GM18520 (cell line): ENCODE measurements around the gene AADAC.
A peak's percentile ranks its signal among the peaks of the same experiment; 100 is the strongest.
"Not testable (repeated sequence)": the region's sequence is repeated elsewhere in the genome, so short reads cannot be mapped to it uniquely, and the experiment has no call there.

Experiments used
- ATAC-seq: cut with Tn5 transposase; IDR thresholded peaks from one replicate; pipeline ENCODE4 v1.9.1; 2021; ENCODE audit not compliant: unreplicated experiment

The AADAC gene

DNA sequence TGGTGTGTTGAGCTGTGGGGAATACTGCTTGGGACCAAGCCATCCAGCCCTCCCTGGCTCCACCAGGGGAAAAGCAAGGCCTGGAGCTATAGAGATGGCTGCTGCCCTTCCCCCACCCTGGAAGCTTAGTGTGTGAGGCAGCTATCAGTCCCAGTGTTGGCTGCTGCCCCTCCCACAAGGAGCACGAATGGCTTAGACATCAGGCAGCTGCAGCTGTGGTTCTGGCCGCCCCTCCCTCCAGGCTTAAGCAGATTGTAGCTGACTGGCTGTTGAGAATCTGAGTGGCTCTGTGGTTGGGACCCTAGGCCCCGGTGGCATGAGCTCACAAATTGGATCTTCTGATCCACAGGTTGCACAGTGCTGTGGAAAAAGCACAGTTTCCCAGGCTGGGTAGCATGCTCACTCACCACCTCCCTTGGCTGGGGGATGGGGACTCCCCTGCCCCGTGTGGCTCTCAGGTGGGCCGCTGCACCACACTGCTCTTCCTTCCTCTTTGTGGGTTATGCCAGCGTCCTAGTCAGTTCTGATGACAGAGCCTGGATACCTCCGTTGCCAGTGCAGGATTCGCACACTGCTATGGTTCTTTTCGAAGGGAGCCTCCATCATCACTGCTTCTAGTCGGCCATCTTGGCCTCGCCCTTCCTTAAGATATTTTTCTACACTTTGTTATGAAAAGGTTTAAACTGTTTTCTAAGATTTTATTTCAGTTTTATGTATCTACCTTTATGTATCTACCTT lies 38.3 kb downstream of the AADAC start:
- ATAC-seq, result no peak

DNA sequence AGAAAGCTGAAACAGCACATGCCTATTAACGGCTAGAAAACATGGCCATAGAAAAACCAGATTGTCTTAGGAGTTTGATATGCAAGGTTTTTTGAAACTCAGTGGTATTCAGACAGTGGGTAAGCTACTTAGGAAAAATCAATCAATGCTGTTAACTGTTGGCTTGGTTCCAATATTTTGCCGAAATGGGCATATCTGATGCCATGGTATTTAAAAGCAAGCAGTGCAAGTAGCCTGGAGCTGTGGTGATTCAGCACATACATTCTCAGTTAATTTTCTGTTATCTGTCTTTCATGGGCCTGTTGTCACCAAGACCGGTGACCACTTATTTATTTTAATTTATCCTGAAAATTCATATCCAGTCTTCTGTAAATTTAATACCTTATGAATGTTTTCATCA lies 42.2 kb downstream of the AADAC start:
- no peak for ATAC-seq

DNA sequence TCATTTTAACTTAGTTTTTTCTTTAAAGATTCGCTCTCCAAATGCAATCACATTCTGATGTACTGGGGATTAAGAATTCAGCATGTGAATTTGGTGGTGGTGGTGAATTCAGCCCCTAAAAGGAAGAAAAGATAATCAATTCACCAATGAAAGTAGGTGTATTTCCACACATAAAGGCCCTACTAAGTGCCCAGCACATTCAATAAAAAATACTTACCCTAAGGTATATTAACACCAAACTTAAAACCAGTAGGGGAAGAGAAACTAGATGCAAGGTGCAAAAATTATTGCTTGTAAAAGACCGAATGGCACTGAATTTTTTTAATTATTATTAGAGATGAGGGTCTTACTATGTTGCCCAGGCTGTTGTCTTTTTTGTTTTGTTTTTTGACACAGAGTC lies 42.7 kb downstream of the AADAC start:
- ATAC-seq, result no peak

DNA sequence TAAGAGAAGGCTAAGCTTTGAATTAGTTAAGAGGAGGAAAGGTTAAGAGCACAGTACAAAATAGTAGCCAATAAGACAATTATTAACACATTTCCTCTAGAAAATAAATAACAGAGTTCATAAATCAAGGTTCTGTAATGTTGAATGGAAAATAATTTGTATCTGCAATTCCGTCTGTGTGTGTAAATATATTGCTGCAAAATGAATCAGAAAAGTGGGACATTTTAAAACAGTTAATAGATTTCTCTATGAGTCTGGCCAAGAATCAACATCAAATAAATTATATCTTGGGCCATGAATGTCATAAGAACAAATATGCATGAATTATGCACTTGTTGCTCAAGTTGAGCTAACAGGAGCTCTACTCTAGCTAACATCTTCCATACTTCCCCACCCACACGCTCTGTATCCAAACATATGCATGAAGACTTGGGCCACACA lies 45.3 kb downstream of the AADAC start:
- no peak for ATAC-seq

DNA sequence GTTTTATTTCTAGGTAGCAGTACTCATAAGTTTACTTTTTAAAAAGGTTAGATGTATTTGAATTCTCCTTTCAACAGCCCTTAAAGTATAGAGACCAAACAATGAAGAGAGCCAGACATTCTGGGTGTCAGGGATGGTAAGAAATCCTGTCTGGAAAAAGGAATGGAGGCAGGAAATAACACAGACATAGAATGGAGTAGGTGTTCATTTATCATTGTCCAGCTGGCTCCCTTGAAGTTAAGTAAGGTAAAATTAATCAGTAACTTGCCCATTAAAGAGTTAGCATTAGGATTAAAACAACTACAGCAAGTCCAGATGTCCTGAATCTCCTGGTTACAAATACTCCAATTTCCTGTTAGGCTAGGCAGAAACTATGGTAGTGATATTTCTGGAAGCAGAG lies 46.0 kb downstream of the AADAC start:
- no peak for ATAC-seq

DNA sequence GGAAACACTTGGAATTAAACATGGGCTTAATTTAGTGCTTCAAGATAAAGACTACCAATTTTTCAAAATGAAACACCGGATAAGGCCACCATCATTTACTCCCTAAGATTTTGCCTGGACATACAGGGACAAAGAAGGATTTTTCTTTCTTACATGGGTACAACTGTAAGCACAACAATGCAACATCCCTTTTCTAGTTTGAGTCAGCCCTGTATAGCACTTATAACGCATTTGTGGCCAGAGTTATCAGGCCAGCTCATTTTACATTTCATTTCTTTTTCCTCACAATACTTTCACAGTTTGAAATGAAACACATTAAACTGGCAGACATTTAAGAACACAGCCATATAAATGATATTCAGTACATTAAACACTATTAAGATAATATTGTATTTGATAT lies 49.7 kb downstream of the AADAC start:
- ATAC-seq, result no peak

DNA sequence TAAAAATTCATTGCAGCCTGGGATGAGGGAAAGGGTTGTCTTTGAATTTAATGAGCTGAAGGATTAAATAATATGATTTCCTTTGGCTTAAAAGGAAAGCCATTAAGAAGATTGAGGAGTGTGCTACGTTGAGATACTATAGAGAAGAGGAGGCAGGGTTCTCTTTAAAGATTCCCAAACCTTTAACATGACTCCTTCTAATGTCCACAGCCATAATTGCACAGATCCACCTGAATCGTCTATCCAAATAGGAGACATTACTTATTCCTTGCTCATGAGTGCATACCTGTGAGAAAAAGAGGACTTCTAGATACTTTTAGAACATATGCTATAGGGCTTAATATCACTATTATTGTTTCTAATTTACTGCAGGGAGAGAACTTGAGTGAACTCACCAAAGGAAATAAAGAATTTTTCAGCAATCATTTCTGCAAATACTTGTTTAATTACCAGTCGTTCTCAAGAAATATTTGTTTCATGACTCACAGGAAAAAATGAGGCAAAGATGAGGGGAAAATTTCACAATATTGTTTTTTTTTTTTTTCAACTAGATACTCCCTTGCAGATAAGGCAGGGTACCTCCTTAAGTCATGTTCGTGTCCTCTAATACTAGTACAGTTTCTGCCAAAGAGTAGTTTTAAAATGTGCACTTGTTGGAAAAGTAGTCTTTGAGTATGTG lies 50.6 kb downstream of the AADAC start:
- ATAC-seq, result no peak

DNA sequence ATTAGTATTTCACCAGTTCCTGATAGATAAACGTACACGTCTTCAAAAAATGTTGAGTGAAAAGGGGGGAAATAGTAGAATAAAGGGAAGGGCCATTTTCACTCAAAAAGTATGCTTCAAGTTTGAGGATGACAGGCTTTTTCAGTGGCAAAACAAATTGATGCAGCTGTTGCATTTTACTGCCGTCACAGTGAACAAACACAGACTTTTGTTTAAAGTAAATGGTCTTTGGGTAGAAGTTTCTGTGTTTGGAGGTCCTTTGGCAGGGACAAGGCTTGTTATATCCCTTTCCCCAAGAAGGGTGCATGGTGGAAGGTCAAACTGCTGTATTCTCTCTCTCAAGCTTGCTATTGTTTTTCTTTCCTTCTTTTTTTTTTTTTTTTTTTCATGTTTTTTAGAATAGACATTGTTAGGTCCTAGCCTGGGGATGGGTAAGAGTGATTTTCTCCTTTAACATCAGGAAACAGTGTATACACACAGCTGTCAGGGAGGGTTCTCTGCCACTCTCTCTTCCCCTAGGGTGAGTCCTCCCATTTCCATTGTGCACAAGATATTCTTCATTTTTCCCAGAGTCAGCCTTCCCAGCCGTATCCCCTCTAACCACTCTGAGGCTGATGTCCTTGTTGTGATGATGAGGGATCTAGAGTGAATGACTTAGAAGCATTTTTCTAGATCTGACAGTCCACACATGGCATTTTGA lies 52.9 kb downstream of the AADAC start:
- ATAC-seq, result no peak

DNA sequence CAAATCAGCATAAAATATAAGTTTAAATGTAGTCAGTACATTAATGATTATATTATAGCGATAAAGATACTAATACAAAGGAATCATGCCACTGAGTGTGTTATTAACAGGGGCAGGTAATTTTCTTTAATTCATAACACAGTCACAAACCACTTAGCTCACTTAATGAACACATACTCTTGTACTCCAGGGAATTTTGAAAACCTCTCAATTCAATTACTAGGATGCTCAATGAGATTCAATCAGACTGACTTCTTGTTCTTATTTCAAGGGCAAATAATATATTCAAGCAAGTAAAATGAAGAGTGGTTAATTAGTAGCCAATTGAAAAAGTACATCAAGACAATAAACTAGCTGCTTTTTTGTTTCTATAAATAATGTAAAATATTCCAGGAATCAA lies 53.8 kb downstream of the AADAC start:
- ATAC-seq, result no peak

DNA sequence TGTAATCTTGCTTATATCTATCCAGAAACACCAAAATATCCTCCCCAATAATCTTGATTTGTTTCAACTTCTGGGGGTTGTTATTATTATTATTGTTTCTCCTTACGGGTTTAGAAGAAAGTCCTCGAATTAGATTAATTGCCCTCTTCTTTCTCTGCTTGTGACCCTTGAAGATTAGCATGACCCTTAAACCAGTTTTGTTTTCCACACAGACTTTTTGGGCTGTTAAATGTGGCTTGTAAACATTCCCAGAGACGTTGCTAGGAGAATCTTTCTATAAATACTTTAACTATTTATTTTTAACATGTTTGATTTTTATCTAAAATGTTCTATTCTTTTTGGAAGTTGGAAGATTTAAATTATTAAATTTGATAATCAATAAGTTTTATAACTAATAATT lies 55.3 kb downstream of the AADAC start:
- ATAC-seq, result no peak

DNA sequence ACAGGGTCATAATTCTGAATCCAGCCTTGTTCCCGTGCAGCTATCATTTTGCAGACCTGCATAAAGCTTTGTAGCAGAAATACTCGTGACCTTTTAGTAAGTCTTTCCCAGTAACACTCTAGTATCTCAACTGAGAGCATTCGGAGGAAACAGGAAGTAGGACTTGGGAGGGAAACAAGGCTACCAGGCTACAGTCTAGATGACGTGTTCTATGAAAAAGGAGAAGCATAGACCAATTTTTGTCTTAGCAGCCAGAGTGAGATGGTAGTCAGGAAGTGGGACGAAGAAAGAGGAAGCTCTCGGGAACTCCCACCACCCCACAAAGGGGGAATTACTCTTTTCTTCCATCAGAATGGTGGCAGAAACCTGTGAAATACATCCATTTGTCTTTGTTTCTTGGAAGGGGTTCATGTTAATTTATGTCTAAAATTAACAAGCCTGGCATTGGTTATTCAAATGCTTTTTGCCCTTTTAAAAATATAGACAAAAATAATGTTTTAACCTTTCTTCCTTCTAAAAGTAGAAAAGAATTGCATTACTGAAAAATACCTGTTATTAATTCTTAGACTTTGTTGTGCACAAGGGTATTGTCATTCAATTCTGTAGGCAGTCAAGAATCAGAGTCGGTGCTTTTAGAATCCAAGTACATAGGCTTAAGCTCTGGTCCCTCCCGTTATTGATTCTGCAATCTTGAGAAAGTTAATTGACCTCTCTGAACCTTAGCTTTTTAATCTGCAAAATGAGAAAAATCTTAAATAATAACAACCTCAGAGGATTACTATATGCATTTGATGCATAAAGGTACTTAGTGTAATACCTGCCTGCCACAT lies 57.9 kb downstream of the AADAC start:
- peak; percentile 80 for ATAC-seq

DNA sequence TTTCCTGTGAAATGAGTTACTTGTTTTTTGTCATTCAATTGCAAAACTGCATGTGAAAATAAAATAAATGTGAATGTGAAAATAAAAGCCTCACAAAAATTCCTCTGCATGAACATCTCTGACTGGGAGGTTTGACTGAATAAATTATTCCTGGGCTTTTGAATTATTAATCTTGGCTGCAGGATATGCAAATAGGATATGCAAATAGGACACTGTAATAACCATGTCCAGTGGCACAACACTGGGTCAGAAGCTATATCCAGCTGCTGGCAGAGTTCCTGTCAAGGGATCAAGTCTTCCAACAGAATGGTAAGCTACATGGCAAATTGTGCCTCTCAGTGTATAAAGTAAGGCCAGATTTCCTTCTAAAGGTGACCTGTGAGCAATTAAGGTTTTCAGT lies 59.5 kb downstream of the AADAC start, which contains the start of gene SUCNR1:
SUCNR1 (plus strand) TSS at position 246 of the 400 bp plus-strand sequence. CDS start 6,250 bp downstream, outside the sequence.
- no peak for ATAC-seq

DNA sequence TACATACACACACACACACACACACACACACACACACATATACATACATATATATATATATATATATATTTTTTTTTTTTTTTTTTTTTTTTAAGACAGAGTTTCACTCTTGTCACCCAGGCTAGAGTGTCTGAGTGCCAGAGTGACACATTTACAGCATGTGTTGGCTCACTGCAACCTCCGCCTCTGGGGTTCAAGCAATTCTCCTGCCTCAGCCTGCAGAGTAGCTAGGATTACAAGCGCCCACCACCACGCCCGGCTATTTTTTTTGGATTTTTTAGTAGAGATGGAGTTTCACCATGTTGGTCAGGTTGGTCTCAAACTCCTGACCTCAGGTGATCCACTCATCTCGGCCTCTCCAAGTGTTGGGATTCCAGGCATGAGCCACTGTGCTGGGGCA lies 60.2 kb downstream of the AADAC start:
- ATAC-seq, result not testable (repeated sequence)

DNA sequence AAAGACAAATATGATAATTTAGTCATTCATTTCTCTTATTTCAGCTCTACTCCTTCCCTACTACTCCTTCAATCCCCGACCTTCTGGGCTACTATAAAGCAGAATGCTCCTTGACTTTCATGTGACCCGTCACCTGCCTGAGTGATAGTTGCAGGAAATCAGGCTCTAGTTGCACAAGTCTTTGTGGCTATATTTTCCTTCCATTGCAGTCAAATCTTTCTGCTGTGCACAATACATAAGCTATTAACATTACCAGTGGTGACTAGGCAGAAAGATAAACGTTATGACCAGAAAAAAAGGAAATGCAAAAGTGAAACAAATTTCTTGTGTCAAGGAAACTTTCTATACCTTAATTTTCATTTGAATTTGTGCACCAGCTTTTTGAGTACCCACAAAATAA lies 61.8 kb downstream of the AADAC start:
- peak; percentile 35 for ATAC-seq

DNA sequence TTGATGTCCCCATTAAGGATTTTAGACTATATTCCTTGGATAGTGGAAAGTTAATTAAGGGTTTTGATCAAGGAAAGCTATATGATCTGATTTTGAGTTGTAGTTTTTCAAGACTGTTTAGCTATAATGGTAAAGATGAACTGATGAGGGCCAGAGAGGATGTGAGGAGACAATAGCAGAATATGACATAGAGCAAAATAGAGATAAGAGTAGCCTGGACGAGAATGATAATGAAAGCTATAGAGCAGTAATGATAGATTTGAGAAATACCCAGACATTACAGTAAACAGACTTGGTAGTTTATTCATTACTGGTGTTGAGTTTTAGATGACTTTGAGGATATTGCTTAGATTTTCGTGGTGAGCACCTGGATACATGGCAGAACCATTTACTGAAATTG lies 63.4 kb downstream of the AADAC start:
- no peak for ATAC-seq
